CD14-positive monocyte (primary cell): Measurements from ENCODE around the gene DLG4. TPM values are rescaled to one million over a fixed set of nuclear protein-coding genes. Genes with fewer than 3 reads are reported as not detected.

Experiments used
- DNase-seq, 3 donors: peaks; one replicate each; pipeline ENCODE4 v3.0.0-alpha.2; 2011 to 2022
- H2AFZ ChIP-seq: 2 replicates; pipeline ENCODE4 v1.6.0; 2012; ENCODE audit warnings: mild to moderate bottlenecking, low read depth, low read length, inconsistent platforms; ENCODE audit not compliant: insufficient read depth, poor library complexity, severe bottlenecking
- H3K27ac ChIP-seq, 2 donors: 1 replicate in 1 of 2; 2 replicates in 1 of 2; pipeline ENCODE4 v1.5.1; 2012 to 2013; ENCODE audit warnings: low read length in 2 of 2, control low read depth in 1 of 2, inconsistent platforms in 1 of 2, low read depth in 1 of 2, mild to moderate bottlenecking in 1 of 2
- H3K27me3 ChIP-seq, 2 donors: one replicate each; pipeline versions ENCODE4 v1.6.0 to v1.6.1; 2011 to 2013; ENCODE audit warnings: low read length in 2 of 2; ENCODE audit not compliant: control insufficient read depth in 2 of 2, insufficient read depth in 2 of 2
- H3K36me3 ChIP-seq, 2 donors: replicated peaks in 1 of 2; 1 replicate in 1 of 2; 2 replicates in 1 of 2; pipeline versions ENCODE4 v1.5.1 to v1.6.1; 2012 to 2013; ENCODE audit warnings: low read length in 2 of 2, control low read depth in 1 of 2, inconsistent platforms in 1 of 2, mild to moderate bottlenecking in 1 of 2; ENCODE audit not compliant: insufficient read depth in 2 of 2, control insufficient read depth in 1 of 2
- H3K4me1 ChIP-seq, 2 donors: 1 replicate in 1 of 2; 2 replicates in 1 of 2; pipeline versions ENCODE4 v1.5.1 to v1.6.1; 2012 to 2013; ENCODE audit warnings: low read length in 2 of 2, control low read depth in 1 of 2, inconsistent platforms in 1 of 2, mild to moderate bottlenecking in 1 of 2, moderate library complexity in 1 of 2; ENCODE audit not compliant: insufficient read depth in 2 of 2, control insufficient read depth in 1 of 2
- H3K4me2 ChIP-seq: replicated peaks from 2 replicates; pipeline ENCODE3; 2012; ENCODE audit warnings: low read length, moderate library complexity, mild to moderate bottlenecking; ENCODE audit not compliant: poor library complexity, severe bottlenecking; ENCODE audit errors: extremely low read depth
- H3K4me3 ChIP-seq, 3 experiments: fragments of 200-600 bp in 1 of 3; sonication (generic) in 1 of 3; replicated peaks in 1 of 3; 1 replicate in 2 of 3; 2 replicates in 1 of 3; pipeline ENCODE4 v1.5.1; 2011 to 2013; ENCODE audit warnings: low read length in 3 of 3, mild to moderate bottlenecking in 3 of 3, control low read depth in 2 of 3, low read depth in 2 of 3, inconsistent platforms in 1 of 3, moderate library complexity in 1 of 3
- H3K79me2 ChIP-seq: 2 replicates; pipeline ENCODE4 v1.6.0; 2012; ENCODE audit warnings: mild to moderate bottlenecking, control low read depth, inconsistent platforms, low read length, moderate library complexity; ENCODE audit not compliant: insufficient read depth
- H3K9ac ChIP-seq: 2 replicates; pipeline ENCODE4 v1.6.0; 2017; ENCODE audit warnings: low read length, mild to moderate bottlenecking; ENCODE audit not compliant: insufficient read depth, poor library complexity, severe bottlenecking
- H3K9me3 ChIP-seq, 2 donors: replicated peaks in 1 of 2; 1 replicate in 1 of 2; 2 replicates in 1 of 2; pipeline versions ENCODE4 v1.5.1 to v1.6.1; 2012 to 2013; ENCODE audit warnings: low read length in 2 of 2, control low read depth in 1 of 2; ENCODE audit not compliant: control insufficient read depth in 1 of 2, insufficient read depth in 1 of 2
- H4K20me1 ChIP-seq: 2 replicates; pipeline ENCODE4 v1.6.0; 2012; ENCODE audit warnings: mild to moderate bottlenecking, low read length, control low read depth, moderate library complexity; ENCODE audit not compliant: insufficient read depth
- H3K27ac Mint-ChIP-seq, 7 donors: one replicate each; pipeline ENCODE4 v1.8.0; 2020; ENCODE audit warnings: mild to moderate bottlenecking in 7 of 7, mixed read lengths in 7 of 7, moderate library complexity in 6 of 7, inconsistent platforms in 2 of 7
- H3K27me3 Mint-ChIP-seq, 3 donors: one replicate each; pipeline ENCODE4 v1.8.0; 2021 to 2022; ENCODE audit warnings: low read depth in 3 of 3, mild to moderate bottlenecking in 3 of 3, mixed read lengths in 3 of 3, moderate library complexity in 3 of 3, inconsistent platforms in 1 of 3
- H3K36me3 Mint-ChIP-seq, 2 donors: one replicate each; pipeline ENCODE4 v1.8.0; 2020; ENCODE audit warnings: mixed read lengths in 2 of 2, inconsistent platforms in 1 of 2, mild to moderate bottlenecking in 1 of 2
- H3K4me1 Mint-ChIP-seq: one replicate; pipeline ENCODE4 v1.8.0; 2020; ENCODE audit warnings: mild to moderate bottlenecking, mixed read lengths
- H3K4me3 Mint-ChIP-seq, 2 donors: one replicate each; pipeline ENCODE4 v1.8.0; 2020; ENCODE audit warnings: mild to moderate bottlenecking in 2 of 2, mixed read lengths in 2 of 2, moderate library complexity in 1 of 2
- H3K9me3 Mint-ChIP-seq, 7 donors: one replicate each; pipeline ENCODE4 v1.8.0; 2020 to 2022; ENCODE audit warnings: mixed read lengths in 7 of 7, mild to moderate bottlenecking in 6 of 7, moderate library complexity in 6 of 7, inconsistent platforms in 2 of 7
- WGBS: methylation state at CpG from one replicate; pipeline ENCODE4 v1.1.5; 2013; ENCODE audit warnings: missing lambda C conversion rate; ENCODE audit not compliant: insufficient coverage; 5-methylcytosine and 5-hydroxymethylcytosine counted together
- intact Hi-C, 2 donors: fragments of 100-400 bp; cut with micrococcal nuclease; formaldehyde crosslinking; loops; one replicate each; pipeline versions ENCODE4 v1.15.0 to v1.15.1; 2023
- polyA plus RNA-seq, 3 donors: library from polyadenylated mRNA; depleted of rRNA in 1 of 3; unstranded in 2 of 3; stranded (reverse) in 1 of 3; fragments of 300-500 nt in 2 of 3; fragments of >200 nt in 1 of 3; fragmentation: Illumina TruSeq in 2 of 3; gene quantifications; 1 replicate in 2 of 3; 2 replicates in 1 of 3; pipeline ENCODE4 v1.2.3, GENCODE V29; 2012 to 2021
- TF ChIP-seq, protein P1 (sequence below): fragments of 200-600 bp; IDR thresholded peaks from one replicate; pipeline ENCODE4 v1.8.0; 2022; ENCODE audit warnings: antibody characterized with exemption, mild to moderate bottlenecking

DLG4 gene
- polyA plus RNA-seq, 3 donors: 0.37 to 42.6 (median 0.39) TPM

- Mint-ChIP-seq H3K9me3 (peaks cover 0 to 4% (median 0%) of the 10 kb centered on the region in 7 donors), H3K27me3 (peaks cover 0 to 3% (median 0%) of the 10 kb centered on the region in 3 donors), H3K27ac (peak overlapping the region; percentile 89 to 100 (median 100)), H3K36me3 (peaks cover 35 to 58% of the 10 kb centered on the region in 2 donors), H3K4me3 (peak overlapping the region; percentile 98 to 99), H3K4me1 (peaks cover 25% of the 10 kb centered on the region)
- intact Hi-C loops: no loop called here
- TF ChIP-seq, protein P1, sequence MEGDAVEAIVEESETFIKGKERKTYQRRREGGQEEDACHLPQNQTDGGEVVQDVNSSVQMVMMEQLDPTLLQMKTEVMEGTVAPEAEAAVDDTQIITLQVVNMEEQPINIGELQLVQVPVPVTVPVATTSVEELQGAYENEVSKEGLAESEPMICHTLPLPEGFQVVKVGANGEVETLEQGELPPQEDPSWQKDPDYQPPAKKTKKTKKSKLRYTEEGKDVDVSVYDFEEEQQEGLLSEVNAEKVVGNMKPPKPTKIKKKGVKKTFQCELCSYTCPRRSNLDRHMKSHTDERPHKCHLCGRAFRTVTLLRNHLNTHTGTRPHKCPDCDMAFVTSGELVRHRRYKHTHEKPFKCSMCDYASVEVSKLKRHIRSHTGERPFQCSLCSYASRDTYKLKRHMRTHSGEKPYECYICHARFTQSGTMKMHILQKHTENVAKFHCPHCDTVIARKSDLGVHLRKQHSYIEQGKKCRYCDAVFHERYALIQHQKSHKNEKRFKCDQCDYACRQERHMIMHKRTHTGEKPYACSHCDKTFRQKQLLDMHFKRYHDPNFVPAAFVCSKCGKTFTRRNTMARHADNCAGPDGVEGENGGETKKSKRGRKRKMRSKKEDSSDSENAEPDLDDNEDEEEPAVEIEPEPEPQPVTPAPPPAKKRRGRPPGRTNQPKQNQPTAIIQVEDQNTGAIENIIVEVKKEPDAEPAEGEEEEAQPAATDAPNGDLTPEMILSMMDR: no peak
- Histone ChIP-seq H3K9ac (peak overlapping the region; percentile 100), H3K4me2 (peak overlapping the region; percentile 100), H3K9me3 (no peaks in the 10 kb centered on the region), H3K79me2 (peaks cover 70% of the 10 kb centered on the region), H3K36me3 (peaks cover 34% of the 10 kb centered on the region in 2 donors), H3K27ac (peak overlapping the region; percentile 99 to 100), H4K20me1 (peaks cover 8% of the 10 kb centered on the region), H2AFZ (peak overlapping the region; percentile 84), H3K4me3 (peak overlapping the region; percentile 95 to 100 (median 98)), H3K27me3 (no peaks in the 10 kb centered on the region), H3K4me1 (peaks cover 24 to 30% of the 10 kb centered on the region in 2 donors)
- no CpG with 5 or more reads among the region's 2 CpGs for WGBS
- DNase-seq: no peak
These were observed 23.8 kb upstream of the DLG4 start for GRCh38 chr17:7243453-7243729.

GRCh38 chr17:7242717-7243452 is 23.2 kb upstream of the DLG4 start:
- Histone ChIP-seq H2AFZ (peak overlapping the region; percentile 84), H3K36me3 (peaks cover 34% of the 10 kb centered on the region in 2 donors), H3K4me3 (peak overlapping the region; percentile 95 to 100 (median 98)), H3K79me2 (peaks cover 69% of the 10 kb centered on the region), H3K9me3 (no peaks in the 10 kb centered on the region), H3K27me3 (no peaks in the 10 kb centered on the region), H3K27ac (peak overlapping the region; percentile 99 to 100), H3K9ac (peak overlapping the region; percentile 100), H3K4me2 (peak overlapping the region; percentile 100), H4K20me1 (peaks cover 8% of the 10 kb centered on the region), H3K4me1 (peaks cover 24 to 30% of the 10 kb centered on the region in 2 donors)
- 2% methylated on average over 49 of the region's 49 CpGs for WGBS
- H3K27ac Mint-ChIP-seq: peak overlapping the region; percentile 99 to 100 (median 100)
- peaks cover 35 to 58% of the 10 kb centered on the region in 2 donors for H3K36me3 Mint-ChIP-seq
- TF ChIP-seq, protein P1: no peak
- peaks cover 0 to 3% (median 0%) of the 10 kb centered on the region in 3 donors for H3K27me3 Mint-ChIP-seq
- peaks cover 0 to 4% (median 0%) of the 10 kb centered on the region in 7 donors for H3K9me3 Mint-ChIP-seq
- peak; percentile 89 to 95 (median 94) for DNase-seq
- peak overlapping the region; percentile 98 to 99 for H3K4me3 Mint-ChIP-seq
- H3K4me1 Mint-ChIP-seq: peaks cover 25% of the 10 kb centered on the region
- intact Hi-C loops: loop anchor here in 1 of 2 donors (1.0 kb wide), 1 partner anchor 8 kb away; the partner anchor contains the start of gene CTDNEP1
